T-cell (primary cell): ENCODE results near the gene TMEM18. TPM values are rescaled to one million over a fixed set of nuclear protein-coding genes. Genes with fewer than 3 reads are reported as not detected.
A peak's percentile ranks its signal among the peaks of the same experiment; 100 is the strongest.

Experiments
- ATAC-seq, 4 experiments: fragments of 200-7000 bp in 3 of 4; fragments of 150-1000 bp in 1 of 4; cut with Tn5 transposase; replicated peaks in 1 of 4; 1 replicate in 3 of 4; 2 replicates in 1 of 4; pipeline ENCODE4 v1.10.0; 2021; ENCODE audit warnings: moderate library complexity in 3 of 4, mild to moderate bottlenecking in 2 of 4, moderate number of reproducible peaks in 1 of 4
- CTCF ChIA-PET, 2 donors: fragments of 300-600 bp; sonication (Branson Sonifier 250); formaldehyde crosslinking; loops; one replicate each; lab custom pipeline; 2022; ENCODE audit warnings: antibody characterized with exemption in 2 of 2; lab: Charles Lee
- POLR2A ChIA-PET, 2 donors: fragments of 300-600 bp; sonication (Branson Sonifier 250); formaldehyde crosslinking; loops; one replicate each; lab custom pipeline; 2022; ENCODE audit warnings: antibody characterized with exemption in 2 of 2; lab: Charles Lee
- DNase-seq, 35 experiments: peaks; one replicate each; pipeline versions ENCODE4 v3.0.0 to v3.0.0-alpha.2; 2013 to 2023
- H3K27ac ChIP-seq: one replicate; pipeline ENCODE4 v1.5.1; 2013; ENCODE audit warnings: low read length
- H3K27me3 ChIP-seq, 2 experiments: replicated peaks in 1 of 2; 1 replicate in 1 of 2; 2 replicates in 1 of 2; pipeline versions ENCODE4 v1.6.1 to v1.7.0; 2013; ENCODE audit warnings: low read length in 1 of 2, mixed read lengths in 1 of 2; ENCODE audit not compliant: control insufficient read depth in 2 of 2, insufficient read depth in 2 of 2; ENCODE audit errors: extremely low read depth in 1 of 2
- H3K36me3 ChIP-seq, 2 donors: 1 replicate in 1 of 2; 2 replicates in 1 of 2; pipeline versions ENCODE4 v1.6.1 to v1.7.0; 2013; ENCODE audit warnings: low read length in 1 of 2; ENCODE audit not compliant: control insufficient read depth in 2 of 2, insufficient read depth in 1 of 2; ENCODE audit errors: extremely low read depth in 1 of 2
- H3K4me1 ChIP-seq, 2 experiments: 1 replicate in 1 of 2; 2 replicates in 1 of 2; pipeline versions ENCODE4 v1.6.1 to v1.7.0; 2013; ENCODE audit warnings: low read length in 2 of 2, mixed read lengths in 1 of 2; ENCODE audit not compliant: insufficient read depth in 2 of 2, control insufficient read depth in 1 of 2; ENCODE audit errors: extremely low read depth in 1 of 2
- H3K4me3 ChIP-seq, 2 donors: 1 replicate in 1 of 2; 2 replicates in 1 of 2; pipeline versions ENCODE4 v1.5.1 to v1.7.0; 2013; ENCODE audit warnings: mild to moderate bottlenecking in 2 of 2, low read length in 1 of 2, moderate library complexity in 1 of 2; ENCODE audit not compliant: control insufficient read depth in 1 of 2; ENCODE audit errors: extremely low read depth in 1 of 2
- H3K9me3 ChIP-seq: 2 replicates; pipeline ENCODE4 v1.7.0; 2013
- H3K27ac Mint-ChIP-seq, 2 donors: one replicate each; pipeline ENCODE4 v1.8.0; 2020 to 2021; ENCODE audit warnings: mild to moderate bottlenecking in 2 of 2, mixed read lengths in 2 of 2
- H3K27me3 Mint-ChIP-seq, 2 donors: one replicate each; pipeline ENCODE4 v1.8.0; 2021 to 2022; ENCODE audit warnings: mixed read lengths in 2 of 2
- H3K36me3 Mint-ChIP-seq: one replicate; pipeline ENCODE4 v1.8.0; 2021; ENCODE audit warnings: mixed read lengths
- H3K4me1 Mint-ChIP-seq, 3 donors: one replicate each; pipeline ENCODE4 v1.8.0; 2020 to 2022; ENCODE audit warnings: mixed read lengths in 3 of 3, mild to moderate bottlenecking in 1 of 3
- H3K4me3 Mint-ChIP-seq, 3 donors: one replicate each; pipeline ENCODE4 v1.8.0; 2020 to 2022; ENCODE audit warnings: mild to moderate bottlenecking in 3 of 3, mixed read lengths in 3 of 3, moderate library complexity in 3 of 3
- H3K9me3 Mint-ChIP-seq, 3 donors: one replicate each; pipeline ENCODE4 v1.8.0; 2020 to 2022; ENCODE audit warnings: mixed read lengths in 3 of 3
- WGBS: methylation state at CpG from one replicate; pipeline ENCODE4 v1.1.5; 2013; ENCODE audit warnings: missing lambda C conversion rate; ENCODE audit not compliant: insufficient coverage; 5-methylcytosine and 5-hydroxymethylcytosine counted together
- total RNA-seq, 35 experiments: library from RNA in 6 of 35; stranded (reverse) in 6 of 35; fragments of 120-200 nt in 1 of 35; gene quantifications; one replicate each; pipeline versions ENCODE4 v1.2.1 to v1.2.4 and lab custom pipeline; 2013 to 2026

Gene TMEM18
- total RNA-seq, 5 donors from 2014 or later (not counting 1 experiment from before 2014, with no cell fraction given), result 22.8 to 29.8 (median 28.8) TPM

- no peak for DNase-seq
- WGBS, result 86% methylated on average over 26 of the region's 35 CpGs
- H3K27me3 ChIP-seq, result peaks cover 0 to 20% of the 10 kb centered on the region in 2 experiments
- ChIA-PET CTCF (interaction anchor here in 1 of 2 donors (0.7 kb wide), 1 partner anchor 15 kb away, joined by 3 read pairs; no protein-coding TSS in a partner anchor), POLR2A (no interaction called here)
- no peaks in the 10 kb centered on the region for H3K9me3 ChIP-seq
- no peaks in the 10 kb centered on the region for H3K36me3 Mint-ChIP-seq
- H3K4me1 Mint-ChIP-seq, result peaks cover 0 to 2% (median under 1%) of the 10 kb centered on the region in 3 donors
- H3K27ac Mint-ChIP-seq, result no peak overlapping the region
- no peaks in the 10 kb centered on the region for H3K36me3 ChIP-seq
- H3K4me1 ChIP-seq, result no peaks in the 10 kb centered on the region
- peaks cover 7 to 11% of the 10 kb centered on the region in 2 donors for H3K27me3 Mint-ChIP-seq
- H3K4me3 ChIP-seq, result no peak overlapping the region
- no peak for ATAC-seq
- H3K9me3 Mint-ChIP-seq, result no peaks in the 10 kb centered on the region
- H3K4me3 Mint-ChIP-seq, result no peak overlapping the region
- H3K27ac ChIP-seq, result no peak overlapping the region
Observed at GRCh38 chr2:641872-642815, 35.1 kb downstream of the TMEM18 start.

GRCh38 chr2:641164-641871, 35.9 kb downstream of the TMEM18 start:
- 81% methylated on average over 8 of the region's 9 CpGs for WGBS
- no peak overlapping the region for H3K4me3 Mint-ChIP-seq
- H3K36me3 ChIP-seq, result no peaks in the 10 kb centered on the region

GRCh38 chr2:639703-640102, 37.5 kb downstream of the TMEM18 start:
- no peaks in the 10 kb centered on the region for H3K36me3 ChIP-seq
- ChIA-PET POLR2A (no interaction called here), CTCF (no interaction called here)
- 100% methylated on average over 3 of the region's 6 CpGs for WGBS
- no peak for DNase-seq
- peaks cover 0 to 8% of the 10 kb centered on the region in 2 experiments for H3K4me1 ChIP-seq
- no peak overlapping the region for H3K27ac ChIP-seq
- peaks cover 0 to 16% of the 10 kb centered on the region in 2 experiments for H3K27me3 ChIP-seq
- Mint-ChIP-seq H3K9me3 (no peaks in the 10 kb centered on the region), H3K4me3 (no peak overlapping the region), H3K36me3 (no peaks in the 10 kb centered on the region), H3K4me1 (peaks cover 2 to 7% (median 4%) of the 10 kb centered on the region in 3 donors), H3K27ac (no peak overlapping the region), H3K27me3 (peaks cover 3 to 5% of the 10 kb centered on the region in 2 donors)
- ATAC-seq, result no peak
- no peaks in the 10 kb centered on the region for H3K9me3 ChIP-seq
- H3K4me3 ChIP-seq, result no peak overlapping the region

More at GRCh38 chr2:641164-641871, 35.9 kb downstream of the TMEM18 start:
- CTCF ChIA-PET, result no interaction called here
- no peak overlapping the region for H3K27ac ChIP-seq
- peaks cover 0 to 20% of the 10 kb centered on the region in 2 experiments for H3K27me3 ChIP-seq
- no peak overlapping the region for H3K27ac Mint-ChIP-seq
- H3K4me1 Mint-ChIP-seq, result peaks cover 2 to 7% (median 4%) of the 10 kb centered on the region in 3 donors
- no peaks in the 10 kb centered on the region for H3K9me3 ChIP-seq
- DNase-seq (no peak), ATAC-seq (no peak)
- peaks cover 0 to 7% of the 10 kb centered on the region in 2 experiments for H3K4me1 ChIP-seq
- no peak overlapping the region for H3K4me3 ChIP-seq
- H3K27me3 Mint-ChIP-seq, result peaks cover 3 to 10% of the 10 kb centered on the region in 2 donors
- H3K36me3 Mint-ChIP-seq, result no peaks in the 10 kb centered on the region
- POLR2A ChIA-PET, result no interaction called here
- H3K9me3 Mint-ChIP-seq, result no peaks in the 10 kb centered on the region

- H3K27me3 ChIP-seq, result peaks cover 0 to 10% of the 10 kb centered on the region in 2 experiments
- Mint-ChIP-seq H3K4me1 (peaks cover 2 to 7% (median 4%) of the 10 kb centered on the region in 3 donors), H3K9me3 (no peaks in the 10 kb centered on the region), H3K27ac (no peak overlapping the region), H3K36me3 (no peaks in the 10 kb centered on the region), H3K27me3 (peaks cover 0 to 2% of the 10 kb centered on the region in 2 donors), H3K4me3 (no peak overlapping the region)
- no peak overlapping the region for H3K4me3 ChIP-seq
- no peak overlapping the region for H3K27ac ChIP-seq
- H3K9me3 ChIP-seq, result no peaks in the 10 kb centered on the region
- no peaks in the 10 kb centered on the region for H3K36me3 ChIP-seq
- WGBS, result 60% methylated on average over 5 of the region's 7 CpGs
- H3K4me1 ChIP-seq, result peaks cover 0 to 8% of the 10 kb centered on the region in 2 experiments
- no peak for DNase-seq
- ChIA-PET POLR2A (no interaction called here), CTCF (interaction anchor here (0.6 to 1.5 kb wide), 6 partner anchors 16 to 567 kb away, joined by 3 to 5 read pairs (median 3); no protein-coding TSS in a partner anchor)
- no peak for ATAC-seq
Observed at GRCh38 chr2:637804-638203, 39.4 kb downstream of the TMEM18 start.

- H3K36me3 ChIP-seq, result no peaks in the 10 kb centered on the region
- CTCF ChIA-PET, result interaction anchor here (0.6 to 1.5 kb wide), 4 partner anchors 16 to 391 kb away, joined by 3 to 6 read pairs (median 4); no protein-coding TSS in a partner anchor
- Mint-ChIP-seq H3K27ac (no peak overlapping the region), H3K36me3 (no peaks in the 10 kb centered on the region), H3K9me3 (no peaks in the 10 kb centered on the region), H3K4me1 (peaks cover 2 to 7% (median 4%) of the 10 kb centered on the region in 3 donors), H3K4me3 (peak overlapping the region in 1 of 3 donors; percentile 84), H3K27me3 (peaks cover 0 to 2% of the 10 kb centered on the region in 2 donors)
- ATAC-seq (no peak), DNase-seq (no peak)
- peaks cover 0 to 9% of the 10 kb centered on the region in 2 experiments for H3K27me3 ChIP-seq
- peaks cover 0 to 8% of the 10 kb centered on the region in 2 experiments for H3K4me1 ChIP-seq
- no peak overlapping the region for H3K27ac ChIP-seq
- H3K9me3 ChIP-seq, result no peaks in the 10 kb centered on the region
- WGBS, result 75% methylated on average over 15 of the region's 16 CpGs
- POLR2A ChIA-PET, result no interaction called here
- H3K4me3 ChIP-seq, result no peak overlapping the region
Observed at GRCh38 chr2:637406-637776, 39.8 kb downstream of the TMEM18 start.
